ENCODE data around the gene EPN2.

The EPN2 gene

DNA sequence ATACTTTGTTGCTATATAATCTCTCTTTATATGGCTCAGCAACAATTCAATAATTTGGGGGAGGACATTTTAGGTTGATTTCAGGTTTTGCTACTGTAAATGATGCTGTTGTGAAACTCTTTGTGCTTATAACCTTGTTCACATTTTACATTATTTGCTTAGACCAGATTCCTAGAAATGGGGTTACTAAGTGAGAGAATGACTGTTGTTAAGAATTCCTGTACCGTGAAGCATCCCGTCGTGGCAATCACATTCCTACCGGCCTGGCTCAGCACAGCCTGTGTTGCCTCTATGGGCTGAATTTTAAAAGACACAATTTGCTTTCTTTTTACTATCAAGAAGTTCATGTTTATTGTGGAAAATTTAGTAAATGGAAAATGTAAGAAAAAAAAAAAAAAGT lies 94.0 kb downstream of the EPN2 start:
- no peak for DNase-seq (ENCODE audit: low read depth)

GRCh38 chr17:19331543-19332245 lies 94.5 kb downstream of the EPN2 start:
- no peak for DNase-seq (ENCODE audit: low read depth)

- no peak for DNase-seq (ENCODE audit: low read depth)
Observed at GRCh38 chr17:19332371-19333131, 95.4 kb downstream of the EPN2 start.

GRCh38 chr17:19333132-19333440 lies 95.9 kb downstream of the EPN2 start:
- no peak for DNase-seq (ENCODE audit: low read depth)

DNA sequence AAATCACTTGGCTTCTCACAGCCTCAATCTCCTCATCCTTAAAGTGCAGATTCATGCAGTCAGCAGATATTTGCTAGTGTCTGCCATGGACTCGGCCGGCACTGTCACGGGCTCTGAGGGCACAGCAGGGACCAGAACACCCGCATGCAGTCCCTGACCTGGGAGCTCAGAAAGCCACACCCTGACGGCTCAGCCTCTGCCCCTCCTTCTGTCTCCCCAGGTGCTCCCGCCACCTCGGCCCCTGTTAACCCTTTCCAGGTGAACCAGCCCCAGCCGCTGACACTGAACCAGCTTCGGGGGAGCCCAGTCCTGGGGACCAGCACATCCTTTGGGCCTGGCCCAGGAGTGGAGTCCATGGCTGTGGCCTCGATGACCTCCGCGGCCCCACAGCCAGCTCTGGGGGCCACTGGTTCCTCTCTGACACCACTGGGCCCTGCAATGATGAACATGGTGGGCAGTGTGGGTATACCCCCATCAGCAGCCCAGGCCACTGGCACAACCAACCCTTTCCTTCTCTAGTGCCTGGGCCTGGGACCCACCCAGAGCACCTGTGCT lies 96.6 kb downstream of the EPN2 start:
- no peak for DNase-seq (ENCODE audit: low read depth)

DNA sequence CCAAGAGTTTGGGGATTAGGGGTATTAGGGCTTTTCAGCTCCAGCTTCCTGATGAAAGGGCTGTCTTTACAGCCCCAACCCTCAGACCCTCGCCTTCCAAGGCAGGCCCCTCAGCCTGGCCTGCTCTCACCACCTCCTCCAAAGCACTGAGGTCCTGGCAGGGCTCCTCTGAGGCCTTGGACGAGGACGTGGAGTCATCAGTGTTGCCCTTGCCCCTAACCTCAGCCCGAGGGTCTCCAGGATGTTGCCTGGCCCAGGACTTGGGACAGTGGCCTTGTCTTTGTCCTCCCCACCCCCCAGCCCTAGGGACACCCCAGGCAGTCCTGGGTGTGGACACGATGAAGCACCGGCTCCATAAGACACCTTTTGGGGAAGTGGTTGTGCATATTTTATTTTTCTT lies 97.2 kb downstream of the EPN2 start:
- DNase-seq (ENCODE audit: low read depth) = no peak

- no peak for DNase-seq (ENCODE audit: low read depth)
Observed at GRCh38 chr17:19335951-19336631, 98.9 kb downstream of the EPN2 start.

- DNase-seq (ENCODE audit: low read depth) = no peak
Observed at GRCh38 chr17:19336938-19337711, 100.0 kb downstream of the EPN2 start.

- DNase-seq (ENCODE audit: low read depth) = no peak
Observed at GRCh38 chr17:19337712-19338023, 100.5 kb downstream of the EPN2 start.

DNA sequence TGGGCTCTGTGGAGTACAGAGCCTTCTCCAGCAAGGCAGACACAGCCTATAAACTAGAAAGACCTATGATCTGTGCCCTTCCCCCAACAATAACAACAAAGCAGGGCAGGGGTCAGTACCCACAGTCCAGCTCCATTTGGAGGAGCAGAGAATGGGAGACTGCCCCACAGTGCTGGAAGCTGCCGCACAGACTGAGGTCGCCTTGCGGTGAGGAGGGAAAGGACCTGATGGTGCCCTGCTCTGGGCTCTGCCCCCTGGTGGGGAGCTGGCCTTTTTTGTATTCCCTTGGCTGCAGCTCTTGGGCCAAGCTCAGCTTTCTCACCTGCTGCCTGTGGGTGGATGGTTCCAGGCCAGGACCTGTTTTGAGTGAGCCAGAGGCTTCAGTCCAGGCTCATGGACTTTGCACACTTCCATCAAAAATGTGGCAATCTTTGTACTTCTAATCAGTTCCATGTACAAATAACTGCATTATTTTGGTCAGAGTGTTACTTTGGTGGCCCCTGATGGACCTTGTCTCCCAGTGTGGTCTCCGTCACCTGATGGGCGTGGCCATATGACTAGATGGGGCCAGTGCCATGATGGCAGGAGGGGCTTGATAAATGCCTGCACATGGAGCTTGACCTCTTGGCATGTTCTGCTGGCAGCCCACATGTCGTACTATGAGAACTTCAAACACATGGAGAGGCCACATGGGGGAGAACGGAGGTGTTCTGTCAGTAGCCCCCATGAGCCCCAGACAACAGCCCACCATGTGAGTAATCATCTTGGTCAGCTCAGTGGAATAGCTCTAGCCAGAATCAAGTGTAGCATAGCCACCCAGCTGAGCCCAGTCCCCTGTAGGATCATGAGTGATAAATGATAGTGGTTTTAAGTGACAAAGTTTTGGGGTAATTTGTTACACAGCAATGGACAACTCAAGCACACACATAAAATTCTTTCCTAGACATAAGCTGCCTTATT lies 101.1 kb downstream of the EPN2 start:
- peak; percentile 31 for DNase-seq (ENCODE audit: low read depth)

- no peak for DNase-seq (ENCODE audit: low read depth)
Observed at GRCh38 chr17:19339341-19339815, 102.2 kb downstream of the EPN2 start.

GRCh38 chr17:19341211-19341631 lies 104.1 kb downstream of the EPN2 start:
- no peak for DNase-seq (ENCODE audit: low read depth)

DNA sequence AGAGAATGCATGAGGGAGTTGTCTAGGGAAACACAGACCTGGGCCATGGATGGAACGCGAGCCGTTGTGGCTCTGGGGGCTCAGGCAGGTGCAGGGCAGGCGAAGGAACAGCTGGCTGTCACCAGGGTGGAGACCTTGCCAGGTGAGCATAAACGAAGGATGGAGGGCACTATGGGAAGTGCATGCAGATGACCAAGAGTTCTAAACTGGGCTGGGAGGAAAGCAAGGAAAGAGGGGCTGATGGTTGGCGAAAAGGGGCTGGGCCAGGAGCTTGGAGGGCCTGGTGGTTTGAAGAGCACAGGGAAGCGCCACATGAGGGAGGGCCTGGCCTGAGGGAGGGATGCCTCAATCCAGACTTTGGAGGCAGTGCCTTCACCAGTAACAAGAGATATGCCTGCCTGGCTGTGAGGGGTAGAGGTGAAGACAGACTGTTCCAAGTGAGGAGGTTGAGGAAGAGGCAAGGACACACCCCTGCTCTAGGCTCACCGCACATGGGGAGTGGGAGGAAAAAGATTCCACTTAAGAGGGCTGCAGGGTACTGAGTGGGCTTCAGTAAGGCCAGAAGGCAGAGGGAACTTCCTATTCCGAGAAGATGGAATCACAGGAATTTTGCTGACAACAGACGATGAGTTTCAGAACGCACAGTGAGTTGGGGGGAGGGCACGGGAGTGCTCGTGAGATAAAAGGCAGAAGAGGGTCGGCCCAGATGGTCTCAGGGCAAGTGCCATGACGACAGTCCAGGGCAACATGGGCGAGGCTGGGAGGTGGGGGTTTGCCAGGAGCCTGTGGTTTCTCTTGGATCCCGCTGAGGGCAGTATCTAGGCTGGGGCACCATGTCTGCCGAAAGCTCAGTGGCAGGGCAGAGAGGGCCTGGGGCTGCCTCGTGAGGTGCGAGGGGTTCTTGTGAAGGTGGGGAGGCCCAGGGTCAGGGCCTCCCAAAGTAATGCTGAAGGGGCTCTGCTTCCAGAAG lies 104.8 kb downstream of the EPN2 start:
- DNase-seq (ENCODE audit: low read depth) = no peak

DNA sequence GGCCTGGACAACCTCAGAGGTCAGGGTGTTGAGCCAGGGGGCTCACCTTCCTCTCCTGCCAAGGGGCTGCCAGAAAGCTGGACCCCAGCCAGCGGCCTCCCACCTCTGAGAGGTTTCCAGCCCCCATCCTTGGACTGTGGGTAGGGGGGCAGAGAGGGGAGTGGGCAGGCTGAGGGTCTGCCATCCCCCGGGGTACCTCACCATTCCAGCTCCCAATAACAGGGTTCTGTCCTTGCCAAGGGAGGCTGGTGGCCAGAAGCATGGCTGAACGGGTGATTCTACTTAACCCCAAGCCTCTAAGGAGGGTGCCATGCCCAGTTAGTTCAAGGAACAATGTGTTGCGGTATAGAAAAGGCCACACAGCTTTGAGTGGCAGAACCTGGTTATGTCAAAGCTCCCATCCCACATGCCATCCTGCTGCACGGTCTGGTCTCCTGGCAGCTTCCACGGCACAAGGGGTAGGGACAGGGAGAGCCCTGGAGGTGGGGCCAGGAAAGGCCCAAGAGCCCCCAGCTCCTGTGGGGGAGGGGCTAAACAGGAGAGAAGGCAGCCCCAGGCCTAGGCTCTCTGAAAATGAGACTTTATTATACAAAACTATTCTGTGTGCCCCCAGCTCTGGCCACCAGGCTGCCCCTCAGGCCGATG lies 105.6 kb downstream of the EPN2 start:
- DNase-seq (ENCODE audit: low read depth) = no peak

- no peak for DNase-seq (ENCODE audit: low read depth)
Observed at GRCh38 chr17:19343256-19343630, 106.1 kb downstream of the EPN2 start.

- DNase-seq (ENCODE audit: low read depth) = no peak
Observed at GRCh38 chr17:19343671-19344151, 106.5 kb downstream of the EPN2 start.

GRCh38 chr17:19344311-19345066 lies 107.3 kb downstream of the EPN2 start:
- DNase-seq (ENCODE audit: low read depth) = no peak

DNA sequence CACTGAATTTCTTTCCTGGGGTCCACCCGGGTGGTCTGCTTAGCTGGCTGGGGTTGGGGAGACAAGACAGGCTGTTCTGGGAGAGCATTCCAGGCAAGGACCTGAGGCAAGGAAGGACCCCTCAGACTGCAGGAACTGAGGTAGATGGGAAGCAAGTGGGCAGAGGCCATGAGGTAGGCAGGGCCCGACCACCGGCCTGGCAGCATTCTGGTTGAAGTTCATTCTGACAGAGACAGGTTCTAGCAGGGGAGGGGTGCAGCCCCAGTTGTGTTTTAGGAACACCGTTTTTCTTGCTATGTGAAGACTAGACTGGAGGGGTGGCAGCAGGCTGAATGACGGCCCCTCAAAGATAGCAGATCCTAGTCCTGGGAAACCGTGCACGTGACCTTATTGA lies 107.9 kb downstream of the EPN2 start:
- no peak for DNase-seq (ENCODE audit: low read depth)

Measured in stimulated activated CD8-positive, alpha-beta memory T cell treated with anti-CD3 and anti-CD28 coated beads, Interleukin-15, amount 100 ng/mL, for 24 hours (primary cell).